Kidney (tissue), 14 donors: ENCODE measurements around the gene CCDC136. TPM values are rescaled to one million over a fixed set of nuclear protein-coding genes. Genes with fewer than 3 reads are reported as not detected.
A peak's percentile ranks its signal among the peaks of the same experiment; 100 is the strongest.

Source experiments
- DNase-seq, 5 donors: peaks; one replicate each; pipeline ENCODE4 v3.0.0-alpha.2; 2013 to 2020
- FAIRE-seq: peaks from 2 replicates; lab custom pipeline; 2012; peaks lifted over from hg19 to GRCh38; lab: Jason Lieb, UNC
- H3K27ac ChIP-seq, 2 donors: one replicate each; pipeline ENCODE4 v1.7.0; 2013; ENCODE audit warnings: low read depth in 2 of 2, low read length in 2 of 2, inconsistent platforms in 1 of 2
- H3K27me3 ChIP-seq: one replicate; pipeline ENCODE4 v1.7.1; 2013; ENCODE audit warnings: low read length, inconsistent platforms; ENCODE audit not compliant: control insufficient read depth, insufficient read depth
- H3K36me3 ChIP-seq, 3 donors: one replicate each; pipeline versions ENCODE4 v1.7.0 to v1.7.1; 2013; ENCODE audit warnings: low read length in 3 of 3, control low read depth in 1 of 3, inconsistent platforms in 1 of 3; ENCODE audit not compliant: insufficient read depth in 3 of 3, control insufficient read depth in 2 of 3
- H3K4me1 ChIP-seq, 3 donors: one replicate each; pipeline versions ENCODE4 v1.7.0 to v1.7.1; 2013; ENCODE audit warnings: low read length in 3 of 3, inconsistent platforms in 1 of 3, low read depth in 1 of 3; ENCODE audit not compliant: control insufficient read depth in 2 of 3, insufficient read depth in 2 of 3
- H3K4me3 ChIP-seq, 3 donors: one replicate each; pipeline versions ENCODE4 v1.7.0 to v1.8.1; 2013; ENCODE audit warnings: low read length in 3 of 3, control low read depth in 1 of 3, inconsistent platforms in 1 of 3
- H3K9ac ChIP-seq, 3 donors: one replicate each; pipeline versions ENCODE4 v1.7.0 to v1.7.1; 2013; ENCODE audit warnings: low read length in 3 of 3, control low read depth in 1 of 3, inconsistent platforms in 1 of 3
- H3K9me3 ChIP-seq, 3 donors: one replicate each; pipeline versions ENCODE4 v1.7.0 to v1.7.1; 2013; ENCODE audit warnings: low read length in 3 of 3, control low read depth in 1 of 3, inconsistent platforms in 1 of 3; ENCODE audit not compliant: control insufficient read depth in 2 of 3, insufficient read depth in 1 of 3
- CTCF ChIP-seq: IDR thresholded peaks from 3 replicates; pipeline ENCODE4 v1.5.1; 2012; ENCODE audit warnings: mild to moderate bottlenecking, moderate library complexity, borderline replicate concordance; ENCODE audit not compliant: insufficient read depth; ENCODE audit errors: extremely low read depth
- intact Hi-C: fragments of 100-400 bp; cut with DNase I; formaldehyde crosslinking; loops from one replicate; pipeline ENCODE4 v1.11.1; 2022
- polyA plus RNA-seq: library from polyadenylated mRNA; stranded (reverse); fragments of 350-450 nt; fragmentation: Illumina TruSeq; extraction: RNeasy Lipid Tissue Mini Kit (QIAGEN cat#74804); gene quantifications from one replicate; pipeline ENCODE4 v1.2.3, GENCODE V29; 2014; ENCODE audit warnings: low read depth, low replicate concordance; ENCODE audit not compliant: insufficient read depth
- total RNA-seq: library from RNA; stranded (reverse); fragmentation: NEBNext Ultra II Directional; extraction: Animal tissue kit (Norgen Biotek cat#: 25700); gene quantifications from one replicate; pipeline ENCODE4 v1.2.1, GENCODE V29; 2021
- donor health status: control.
- donor health status: control.
- donor health status: control.
- donor health status: control.
- donor health status: control.
- donor health status: DM: yes; HTN: yes; CAD: no.
- donor health status: Normal renal cell carcinoma (clear cell type).

CCDC136 gene
- total and polyA plus RNA-seq, 2 donors from 2014 or later: 1.4 to 4.2 TPM

- TF ChIP-seq CTCF: no peak
- Histone ChIP-seq H3K27ac (no peak overlapping the region), H3K36me3 (no peaks in the 10 kb centered on the region), H3K9ac (no peak overlapping the region), H3K4me1 (no peaks in the 10 kb centered on the region), H3K27me3 (no peaks in the 10 kb centered on the region), H3K4me3 (no peak overlapping the region), H3K9me3 (peaks cover 0 to 4% (median 0%) of the 10 kb centered on the region in 3 donors)
- DNase-seq (no peak), FAIRE-seq (no peak)
- intact Hi-C loops: no loop called here
These were observed 9.9 kb upstream of the CCDC136 start for GRCh38 chr7:128781851-128782250.

DNA sequence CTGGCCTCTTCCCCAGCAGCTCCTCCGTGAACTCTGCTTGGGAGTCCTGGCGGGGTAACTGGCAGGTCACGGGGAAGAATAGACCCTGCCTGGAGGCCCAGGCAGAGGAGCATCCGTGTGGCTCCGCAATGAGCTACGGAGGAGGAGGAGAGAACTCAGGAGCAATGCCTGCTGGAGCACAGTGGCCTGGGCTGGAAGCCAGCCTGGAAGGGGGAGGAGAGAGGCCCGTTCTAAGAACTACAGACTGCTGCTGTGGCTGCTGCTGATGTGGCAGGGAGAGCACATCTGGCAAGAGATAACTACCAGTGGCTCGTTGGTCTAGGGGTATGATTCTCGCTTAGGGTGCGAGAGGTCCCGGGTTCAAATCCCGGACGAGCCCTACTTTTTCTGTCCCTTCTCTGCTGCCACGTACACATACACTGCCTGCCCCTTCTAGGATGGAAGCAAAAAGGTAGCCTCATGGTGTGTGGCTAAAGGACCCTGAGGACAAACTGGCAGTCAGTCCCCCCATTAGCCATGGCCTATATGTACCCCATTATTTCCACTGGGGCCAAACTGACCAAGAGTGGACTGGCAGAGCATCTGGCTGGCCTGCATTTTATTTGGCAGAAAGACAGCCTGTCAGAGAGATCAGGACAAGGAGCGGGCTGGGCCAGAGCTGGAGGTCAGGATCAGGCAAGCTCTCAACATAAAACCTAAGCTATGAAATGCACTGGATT is 8.5 kb upstream of the CCDC136 start:
- Histone ChIP-seq H3K4me3 (no peak overlapping the region), H3K9ac (no peak overlapping the region), H3K27me3 (no peaks in the 10 kb centered on the region), H3K9me3 (no peaks in the 10 kb centered on the region), H3K27ac (no peak overlapping the region), H3K36me3 (no peaks in the 10 kb centered on the region), H3K4me1 (no peaks in the 10 kb centered on the region)
- FAIRE-seq (no peak), DNase-seq (peak; percentile 54 to 85 (median 70))
- intact Hi-C loops: no loop called here
- TF ChIP-seq CTCF: no peak

- DNase-seq: no peak
- no peak overlapping the region for H3K27ac ChIP-seq
- H3K9ac ChIP-seq: no peak overlapping the region
- no peaks in the 10 kb centered on the region for H3K36me3 ChIP-seq
- no peak for FAIRE-seq
- no peaks in the 10 kb centered on the region for H3K27me3 ChIP-seq
- peaks cover 0 to 4% (median 0%) of the 10 kb centered on the region in 3 donors for H3K4me1 ChIP-seq
- no peak overlapping the region for H3K4me3 ChIP-seq
- H3K9me3 ChIP-seq: no peaks in the 10 kb centered on the region
- intact Hi-C loops: no loop called here
- TF ChIP-seq CTCF: no peak
These were observed 6.0 kb upstream of the CCDC136 start for GRCh38 chr7:128785738-128786137.
